Smooth muscle cell (in vitro differentiated cells): ENCODE data around the gene CUL2. TPM values are rescaled to one million over a fixed set of nuclear protein-coding genes. Genes with fewer than 3 reads are reported as not detected.
A peak's percentile ranks its signal among the peaks of the same experiment; 100 is the strongest.

Experiments
- DNase-seq: peaks from one replicate; lab custom pipeline; 2025; ENCODE audit not compliant: unreplicated experiment; lab: John Stamatoyannopoulos, UW
- H2AFZ ChIP-seq: fragments of 200-600 bp; sonication (generic); 2 replicates; pipeline ENCODE4 v1.6.0; 2016; ENCODE audit warnings: antibody characterized with exemption, low read depth, mild to moderate bottlenecking
- H3F3A ChIP-seq: fragments of 200-600 bp; sonication (generic); 2 replicates; pipeline ENCODE4 v1.6.0; 2017; ENCODE audit warnings: antibody characterized with exemption, low read depth
- H3K27ac ChIP-seq: fragments of 200-600 bp; sonication (generic); 2 replicates; pipeline ENCODE4 v1.5.1; 2016; ENCODE audit warnings: low read depth, mild to moderate bottlenecking
- H3K27me3 ChIP-seq: fragments of 200-600 bp; sonication (generic); 2 replicates; pipeline ENCODE4 v1.6.1; 2016; ENCODE audit warnings: low read depth, mild to moderate bottlenecking
- H3K36me3 ChIP-seq: fragments of 200-600 bp; sonication (generic); 2 replicates; pipeline ENCODE4 v1.5.1; 2016; ENCODE audit warnings: low read depth
- H3K4me1 ChIP-seq: fragments of 200-600 bp; sonication (generic); 2 replicates; pipeline ENCODE4 v1.5.1; 2016; ENCODE audit warnings: low read depth
- H3K4me2 ChIP-seq: fragments of 200-600 bp; sonication (generic); 2 replicates; pipeline ENCODE4 v1.6.0; 2016; ENCODE audit warnings: mild to moderate bottlenecking
- H3K4me3 ChIP-seq: fragments of 200-600 bp; sonication (generic); 2 replicates; pipeline ENCODE4 v1.5.1; 2016; ENCODE audit warnings: mild to moderate bottlenecking
- H3K79me2 ChIP-seq: fragments of 200-600 bp; sonication (generic); 2 replicates; pipeline ENCODE4 v1.6.0; 2016; ENCODE audit warnings: low read depth, mild to moderate bottlenecking
- H3K9ac ChIP-seq: fragments of 200-600 bp; sonication (generic); 2 replicates; pipeline ENCODE4 v1.6.0; 2016; ENCODE audit warnings: low read depth
- H3K9me3 ChIP-seq: fragments of 200-600 bp; sonication (generic); replicated peaks from 2 replicates; pipeline ENCODE4 v1.5.1; 2016; ENCODE audit warnings: low read depth
- H4K20me1 ChIP-seq: fragments of 200-600 bp; sonication (generic); 2 replicates; pipeline ENCODE4 v1.6.0; 2016; ENCODE audit warnings: low read depth
- CTCF ChIP-seq: fragments of 200-600 bp; sonication (generic); IDR thresholded peaks from 2 replicates; pipeline ENCODE4 v1.5.1; 2017; ENCODE audit warnings: borderline replicate concordance, mild to moderate bottlenecking, antibody characterized with exemption; ENCODE audit not compliant: insufficient read depth, poor library complexity, severe bottlenecking
- WGBS: methylation state at CpG from one replicate; pipeline ENCODE4 v1.1.7; 2016; ENCODE audit warnings: low lambda C conversion rate; 5-methylcytosine and 5-hydroxymethylcytosine counted together
- microRNA-seq: library from miRNA; unstranded; fragments of <30 nt; microRNA quantifications from one replicate; pipeline ENCODE4, GENCODE V29; 2016; ENCODE audit warnings: borderline number of aligned reads
- polyA plus RNA-seq: library from polyadenylated mRNA; unstranded; fragments of >200 nt; fragmentation: Nextera tagmentation; extraction: Ambion mirVana; gene quantifications from 2 replicates; pipeline ENCODE4 v1.2.1, GENCODE V29; 2016
- small RNA-seq: library from RNA; depleted of rRNA; stranded (forward); fragments of <200 nt; gene quantifications from one replicate; pipeline ENCODE3, GENCODE V24; 2014
- total RNA-seq: library from RNA; depleted of rRNA; stranded (reverse); fragments of >200 nt; gene quantifications from 2 replicates; pipeline ENCODE4 v1.2.3, GENCODE V29; 2014

Gene CUL2
- total and polyA plus RNA-seq, 2 experiments from 2014 or later, result 38.7 to 39.6 TPM

DNA sequence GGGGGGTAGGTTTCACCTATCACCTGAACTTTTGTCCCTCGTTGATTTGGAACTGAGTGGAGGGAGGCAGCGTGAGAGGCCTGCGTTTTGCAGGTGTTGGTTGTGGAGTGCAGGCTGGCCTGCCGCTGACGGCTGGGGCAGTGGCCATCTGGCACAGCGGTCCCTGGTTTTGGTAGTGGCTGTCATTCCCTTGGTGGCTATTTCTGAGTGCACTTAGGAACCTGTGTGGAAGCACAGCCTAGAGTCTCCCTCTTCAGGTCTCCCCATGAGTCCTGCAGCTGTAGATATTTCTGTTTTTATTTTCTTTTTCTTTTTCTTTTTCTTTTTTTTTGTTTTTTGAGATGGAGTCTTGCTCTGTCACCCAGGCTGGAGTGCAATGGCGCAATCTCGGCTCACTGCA is 129.2 kb downstream of the CUL2 start:
- Histone ChIP-seq H3K9ac (no peak overlapping the region), H3K36me3 (no peaks in the 10 kb centered on the region), H3K27ac (no peak overlapping the region), H4K20me1 (no peaks in the 10 kb centered on the region), H3K79me2 (no peaks in the 10 kb centered on the region), H3K4me3 (no peak overlapping the region), H3K9me3 (no peaks in the 10 kb centered on the region), H3K4me1 (no peaks in the 10 kb centered on the region), H3K27me3 (no peaks in the 10 kb centered on the region), H2AFZ (no peak overlapping the region), H3K4me2 (no peak overlapping the region), H3F3A (no peaks in the 10 kb centered on the region)
- WGBS, result 80% methylated on average over 8 of the region's 8 CpGs
- DNase-seq, result no peak
- peak; percentile 28 for TF ChIP-seq CTCF

DNA sequence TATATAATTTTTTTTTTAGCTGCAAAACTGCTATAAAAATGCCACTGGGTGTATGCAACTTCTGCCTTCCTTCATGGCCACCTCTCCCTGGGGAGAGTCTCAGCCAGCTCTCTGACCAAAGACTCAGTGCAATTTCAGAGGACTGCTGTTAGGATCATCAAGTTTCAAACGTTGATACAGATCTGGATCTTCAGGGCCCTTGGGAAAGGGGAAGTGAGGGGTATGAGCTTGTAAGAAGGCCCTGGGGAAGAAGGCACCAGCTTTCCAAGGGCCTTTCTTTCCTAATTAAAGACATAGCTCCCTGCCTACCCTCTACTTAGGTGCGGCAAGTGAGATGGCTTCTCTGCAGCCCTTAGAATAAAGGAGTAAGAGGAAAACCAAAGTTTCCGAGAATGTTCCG is 130.4 kb downstream of the CUL2 start:
- Histone ChIP-seq H3K27ac (no peak overlapping the region), H3K27me3 (no peaks in the 10 kb centered on the region), H3K4me3 (no peak overlapping the region), H3K4me2 (no peak overlapping the region), H3K79me2 (no peaks in the 10 kb centered on the region), H3K36me3 (no peaks in the 10 kb centered on the region), H3K4me1 (no peaks in the 10 kb centered on the region), H4K20me1 (no peaks in the 10 kb centered on the region), H3F3A (no peaks in the 10 kb centered on the region), H3K9me3 (no peaks in the 10 kb centered on the region), H2AFZ (no peak overlapping the region), H3K9ac (no peak overlapping the region)
- DNase-seq, result no peak
- no peak for TF ChIP-seq CTCF
- 85% methylated on average over 4 of the region's 4 CpGs for WGBS

GRCh38 chr10:34959321-34959720 is 130.8 kb downstream of the CUL2 start:
- no peaks in the 10 kb centered on the region for H3F3A ChIP-seq
- no peak for DNase-seq
- no peaks in the 10 kb centered on the region for H3K79me2 ChIP-seq
- H3K4me2 ChIP-seq, result no peak overlapping the region
- H3K9me3 ChIP-seq, result no peaks in the 10 kb centered on the region
- no peak overlapping the region for H3K9ac ChIP-seq
- no peak for TF ChIP-seq CTCF
- WGBS, result 87% methylated on average over 9 of the region's 9 CpGs
- H3K36me3 ChIP-seq, result no peaks in the 10 kb centered on the region
- H4K20me1 ChIP-seq, result no peaks in the 10 kb centered on the region
- H3K4me3 ChIP-seq, result no peak overlapping the region
- no peaks in the 10 kb centered on the region for H3K4me1 ChIP-seq
- no peak overlapping the region for H3K27ac ChIP-seq
- no peaks in the 10 kb centered on the region for H3K27me3 ChIP-seq
- no peak overlapping the region for H2AFZ ChIP-seq

Small RNAs within 50 kb of the gene (microRNA-seq; reads per million reads assigned to microRNA genes)
- not detected for gene MIR3611

Small RNAs within 50 kb of the gene (small RNA-seq; reads per million reads assigned to genes)
- gene MIR3611, result not detected
- gene RNU7-77P, result not detected

Other genes starting within 250 kb of the CUL2 start
- gene CREM, start 36.5 kb upstream of the CUL2 start, total RNA-seq, result 49.3 and 102 TPM in 2 replicates
- gene CREM, start 36.5 kb upstream of the CUL2 start, polyA plus RNA-seq, result 45.9 and 46.4 TPM in 2 replicates
- 46.9 and 56.3 TPM in 2 replicates for gene CCNY, start 246.2 kb upstream of the CUL2 start, total RNA-seq
- 53.1 and 57.5 TPM in 2 replicates for gene CCNY, start 246.2 kb upstream of the CUL2 start, polyA plus RNA-seq